NCI-H2107 treated with DMSO at 0.1 percent for 48 hours (cell line): ENCODE results near the gene CADPS2.
"Not testable (repeated sequence)": the region's sequence is repeated elsewhere in the genome, so short reads cannot be mapped to it uniquely, and the experiment has no call there.

Experiments
- DNase-seq: peaks from one replicate; lab custom pipeline; 2025; ENCODE audit not compliant: unreplicated experiment; lab: John Stamatoyannopoulos, UW

The CADPS2 gene

GRCh38 chr7:122677149-122677548 lies 209.1 kb downstream of the CADPS2 start:
- DNase-seq, result no peak

GRCh38 chr7:122676466-122676865 lies 209.8 kb downstream of the CADPS2 start:
- DNase-seq, result no peak

GRCh38 chr7:122675621-122676020 lies 210.6 kb downstream of the CADPS2 start:
- no peak for DNase-seq

GRCh38 chr7:122675011-122675410 lies 211.2 kb downstream of the CADPS2 start:
- DNase-seq, result no peak

- DNase-seq, result peak; percentile 30
Observed at GRCh38 chr7:122674502-122674901, 211.8 kb downstream of the CADPS2 start.

GRCh38 chr7:122673951-122674350 lies 212.3 kb downstream of the CADPS2 start:
- DNase-seq, result no peak

- no peak for DNase-seq
Observed at GRCh38 chr7:122672536-122672935, 213.7 kb downstream of the CADPS2 start.

GRCh38 chr7:122663733-122664132 lies 222.5 kb downstream of the CADPS2 start:
- no peak for DNase-seq

- DNase-seq, result no peak
Observed at GRCh38 chr7:122658856-122659255, 227.4 kb downstream of the CADPS2 start.

GRCh38 chr7:122653685-122654084 lies 232.6 kb downstream of the CADPS2 start:
- no peak for DNase-seq

- no peak for DNase-seq
Observed at GRCh38 chr7:122652876-122653275, 233.4 kb downstream of the CADPS2 start.

- no peak for DNase-seq
Observed at GRCh38 chr7:122651451-122651850, 234.8 kb downstream of the CADPS2 start.

- DNase-seq, result no peak
Observed at GRCh38 chr7:122643250-122643649, 243.0 kb downstream of the CADPS2 start.

GRCh38 chr7:122638459-122638858 lies 247.8 kb downstream of the CADPS2 start:
- no peak for DNase-seq

GRCh38 chr7:122637784-122638183 lies 248.5 kb downstream of the CADPS2 start:
- DNase-seq, result no peak

- not testable (repeated sequence) for DNase-seq
Observed at GRCh38 chr7:122635481-122635880, 250.8 kb downstream of the CADPS2 start.

- no peak for DNase-seq
Observed at GRCh38 chr7:122633472-122633871, 252.8 kb downstream of the CADPS2 start.

- no peak for DNase-seq
Observed at GRCh38 chr7:122632238-122632637, 254.0 kb downstream of the CADPS2 start.

- no peak for DNase-seq
Observed at GRCh38 chr7:122629412-122629953, 256.8 kb downstream of the CADPS2 start.

- DNase-seq, result no peak
Observed at GRCh38 chr7:122628651-122629411, 257.4 kb downstream of the CADPS2 start.

- peak; percentile 44 for DNase-seq
Observed at GRCh38 chr7:122626785-122627184, 259.5 kb downstream of the CADPS2 start.

GRCh38 chr7:122622682-122623081 lies 263.6 kb downstream of the CADPS2 start:
- no peak for DNase-seq

- no peak for DNase-seq
Observed at GRCh38 chr7:122619664-122620063, 266.6 kb downstream of the CADPS2 start.
